Activated CD8-positive, alpha-beta memory T cell treated with anti-CD3 and anti-CD28 coated beads, Interleukin-2, amount 50 U/mL, for 1 hour (primary cell): ENCODE measurements around the gene TAS2R42.

ENCODE experiments used
- DNase-seq: peaks from one replicate; pipeline ENCODE4 v3.0.0-alpha.2; 2020; ENCODE audit errors: extremely low read depth

The TAS2R42 gene

GRCh38 chr12:11186837-11187236 is at the start of gene TAS2R42:
TAS2R42 (minus strand) TSS chr12:11186937; CDS start chr12:11186937, 0 bp downstream.
- DNase-seq, result no peak

- DNase-seq, result no peak
Observed at GRCh38 chr12:11233532-11233931, 46.8 kb upstream of the TAS2R42 start.

GRCh38 chr12:11228296-11228879 is 41.7 kb upstream of the TAS2R42 start:
- no peak for DNase-seq

- DNase-seq, result no peak
Observed at GRCh38 chr12:11227373-11227772, 40.6 kb upstream of the TAS2R42 start.

GRCh38 chr12:11209113-11209512 is 22.4 kb upstream of the TAS2R42 start:
- no peak for DNase-seq

GRCh38 chr12:11204173-11204572 is 17.4 kb upstream of the TAS2R42 start:
- DNase-seq, result no peak

GRCh38 chr12:11202811-11203210 is 16.1 kb upstream of the TAS2R42 start:
- DNase-seq, result no peak

GRCh38 chr12:11183011-11183410 is 3.7 kb downstream of the TAS2R42 start:
- DNase-seq, result no peak

GRCh38 chr12:11182529-11182928 is 4.2 kb downstream of the TAS2R42 start:
- no peak for DNase-seq

- DNase-seq, result no peak
Observed at GRCh38 chr12:11178250-11178649, 8.5 kb downstream of the TAS2R42 start.

GRCh38 chr12:11174022-11174421 is 12.7 kb downstream of the TAS2R42 start:
- no peak for DNase-seq

GRCh38 chr12:11171969-11172675 is 14.6 kb downstream of the TAS2R42 start:
- no peak for DNase-seq

- peak; percentile 78 for DNase-seq
Observed at GRCh38 chr12:11171145-11171968, 15.4 kb downstream of the TAS2R42 start, which contains the start of gene SMIM10L1. SMIM10L1 (plus strand) TSS chr12:11171194; CDS start chr12:11171357, 163 bp downstream.

GRCh38 chr12:11170810-11171144 is 16.0 kb downstream of the TAS2R42 start:
- no peak for DNase-seq

GRCh38 chr12:11166300-11166699 is 20.4 kb downstream of the TAS2R42 start:
- DNase-seq, result no peak

- no peak for DNase-seq
Observed at GRCh38 chr12:11164384-11164783, 22.4 kb downstream of the TAS2R42 start.

- no peak for DNase-seq
Observed at GRCh38 chr12:11162502-11162901, 24.2 kb downstream of the TAS2R42 start.

- no peak for DNase-seq
Observed at GRCh38 chr12:11158885-11159444, 27.8 kb downstream of the TAS2R42 start.

GRCh38 chr12:11154400-11154925 is 32.3 kb downstream of the TAS2R42 start:
- no peak for DNase-seq

- no peak for DNase-seq
Observed at GRCh38 chr12:11152725-11153124, 34.0 kb downstream of the TAS2R42 start.

- DNase-seq, result no peak
Observed at GRCh38 chr12:11150832-11151231, 35.9 kb downstream of the TAS2R42 start.

GRCh38 chr12:11147420-11147819 is 39.3 kb downstream of the TAS2R42 start:
- no peak for DNase-seq
